DMS53 treated with DMSO at 0.1 percent for 48 hours (cell line): ENCODE measurements around the gene YKT6.

ENCODE experiments used
- DNase-seq: peaks from one replicate; lab custom pipeline; 2025; ENCODE audit not compliant: unreplicated experiment; lab: John Stamatoyannopoulos, UW

The YKT6 gene

GRCh38 chr7:44231088-44231487 lies 30.3 kb downstream of the YKT6 start:
- no peak for DNase-seq

GRCh38 chr7:44232396-44232795 lies 31.6 kb downstream of the YKT6 start:
- no peak for DNase-seq

GRCh38 chr7:44232901-44233715 lies 32.3 kb downstream of the YKT6 start:
- DNase-seq: no peak

- DNase-seq: no peak
Observed at GRCh38 chr7:44235066-44235465, 34.3 kb downstream of the YKT6 start.

- DNase-seq: no peak
Observed at GRCh38 chr7:44235582-44236332, 35.0 kb downstream of the YKT6 start.

- DNase-seq: no peak
Observed at GRCh38 chr7:44236333-44236728, 35.6 kb downstream of the YKT6 start.

- DNase-seq: no peak
Observed at GRCh38 chr7:44237696-44238095, 36.9 kb downstream of the YKT6 start.

GRCh38 chr7:44238116-44238695 lies 37.4 kb downstream of the YKT6 start:
- DNase-seq: no peak

- DNase-seq: no peak
Observed at GRCh38 chr7:44239361-44239760, 38.6 kb downstream of the YKT6 start.

- no peak for DNase-seq
Observed at GRCh38 chr7:44240376-44240775, 39.6 kb downstream of the YKT6 start.

- DNase-seq: peak; percentile 76
Observed at GRCh38 chr7:44240983-44241510, 40.3 kb downstream of the YKT6 start.

GRCh38 chr7:44242091-44242490 lies 41.3 kb downstream of the YKT6 start:
- DNase-seq: no peak

- DNase-seq: no peak
Observed at GRCh38 chr7:44244282-44244681, 43.5 kb downstream of the YKT6 start.

- DNase-seq: no peak
Observed at GRCh38 chr7:44246396-44247113, 45.8 kb downstream of the YKT6 start.

GRCh38 chr7:44247868-44248651 lies 47.3 kb downstream of the YKT6 start:
- DNase-seq: no peak

- DNase-seq: no peak
Observed at GRCh38 chr7:44249639-44250234, 49.0 kb downstream of the YKT6 start.

GRCh38 chr7:44251269-44251668 lies 50.5 kb downstream of the YKT6 start:
- DNase-seq: no peak

- DNase-seq: no peak
Observed at GRCh38 chr7:44251881-44252280, 51.1 kb downstream of the YKT6 start.

GRCh38 chr7:44256459-44256858 lies 55.7 kb downstream of the YKT6 start:
- no peak for DNase-seq

GRCh38 chr7:44257213-44257612 lies 56.4 kb downstream of the YKT6 start:
- no peak for DNase-seq
